HepG2 (cell line): ENCODE data around the gene LLGL1. TPM values are rescaled to one million over a fixed set of nuclear protein-coding genes. Genes with fewer than 3 reads are reported as not detected.

ENCODE experiments used
- CENPBD1 ChIP-seq: sonication (generic); formaldehyde crosslinking; IDR thresholded peaks from 2 replicates; pipeline ENCODE4 v1.8.0; 2022; ENCODE audit warnings: missing genetic modification reagents, low read depth, mild to moderate bottlenecking, borderline replicate concordance
- CREB3 ChIP-seq: sonication (generic); formaldehyde crosslinking; IDR thresholded peaks from 2 replicates; pipeline ENCODE4 v1.5.0; 2020; ENCODE audit warnings: missing genetic modification reagents
- GABPA ChIP-seq, 2 experiments: IDR thresholded peaks; 2 replicates each; pipeline ENCODE4 v1.6.1; 2011 to 2016; ENCODE audit warnings: low read depth in 2 of 2, low read length in 1 of 2, missing biosample characterization in 1 of 2, missing genetic modification characterization in 1 of 2
- GATAD1 ChIP-seq: IDR thresholded peaks from 2 replicates; pipeline ENCODE4 v1.6.1; 2016; ENCODE audit warnings: missing genetic modification reagents, missing compliant biosample characterization
- GTF2F1 ChIP-seq: fragments of 150-350 bp; IDR thresholded peaks from 2 replicates; pipeline ENCODE4 v1.6.1; 2014; ENCODE audit warnings: low read length
- HOMEZ ChIP-seq: IDR thresholded peaks from 2 replicates; pipeline ENCODE4 v1.6.1; 2016; ENCODE audit warnings: low read depth
- ISX ChIP-seq: sonication (generic); formaldehyde crosslinking; conservative IDR thresholded peaks from 2 replicates; pipeline ENCODE4 v1.5.0; 2020; ENCODE audit warnings: missing genetic modification reagents
- KAT7 ChIP-seq: IDR thresholded peaks from 2 replicates; pipeline ENCODE4 v1.6.1; 2018; ENCODE audit warnings: borderline replicate concordance, missing compliant biosample characterization
- MAZ ChIP-seq, 2 experiments: sonication (generic) in 1 of 2; formaldehyde crosslinking in 1 of 2; IDR thresholded peaks; 2 replicates each; pipeline versions ENCODE4 v1.5.0 to v1.6.1; 2012 to 2020; ENCODE audit warnings: low read depth in 2 of 2, mild to moderate bottlenecking in 2 of 2, borderline replicate concordance in 1 of 2, improper control_type of control experiment in 1 of 2, low read length in 1 of 2, missing genetic modification reagents in 1 of 2, moderate library complexity in 1 of 2
- NONO ChIP-seq, 2 experiments: fragments of 450-650 bp in 1 of 2; sonication (generic) in 1 of 2; formaldehyde crosslinking in 1 of 2; IDR thresholded peaks in 1 of 2; conservative IDR thresholded peaks in 1 of 2; 2 replicates each; pipeline versions ENCODE4 v1.6.1 to v1.8.0; 2017 to 2022; ENCODE audit warnings: mild to moderate bottlenecking in 1 of 2, missing genetic modification reagents in 1 of 2, moderate library complexity in 1 of 2
- RAD51 ChIP-seq: fragments of 450-650 bp; IDR thresholded peaks from 2 replicates; pipeline ENCODE4 v1.6.1; 2016; ENCODE audit warnings: borderline replicate concordance
- RBM39 ChIP-seq: fragments of 200-400 bp; formaldehyde crosslinking; IDR thresholded peaks from one replicate; pipeline ENCODE4 v1.6.1; 2018; ENCODE audit warnings: antibody characterized with exemption, mild to moderate bottlenecking, low read depth, low read length; ENCODE audit not compliant: poor library complexity, severe bottlenecking
- RFX1 ChIP-seq: fragments of 450-650 bp; IDR thresholded peaks from 2 replicates; pipeline ENCODE4 v1.6.1; 2017
- SMAD1 ChIP-seq: sonication (generic); formaldehyde crosslinking; IDR thresholded peaks from 2 replicates; pipeline ENCODE4 v1.4.0; 2020; ENCODE audit warnings: missing genetic modification reagents, low read depth, mild to moderate bottlenecking, borderline replicate concordance
- SNAI1 ChIP-seq: sonication (generic); formaldehyde crosslinking; IDR thresholded peaks from 2 replicates; pipeline ENCODE4 v1.5.0; 2020; ENCODE audit warnings: mild to moderate bottlenecking, missing genetic modification reagents, borderline replicate concordance
- STAT5B ChIP-seq: sonication (generic); formaldehyde crosslinking; IDR thresholded peaks from 2 replicates; pipeline ENCODE4 v1.4.0; 2020; ENCODE audit warnings: missing genetic modification reagents
- ZBTB3 ChIP-seq: sonication (generic); formaldehyde crosslinking; IDR thresholded peaks from 2 replicates; pipeline ENCODE4 v1.4.0; 2020; ENCODE audit warnings: low read depth, mild to moderate bottlenecking, moderate library complexity, missing genetic modification reagents, borderline replicate concordance
- ZBTB37 ChIP-seq: sonication (generic); formaldehyde crosslinking; IDR thresholded peaks from 2 replicates; pipeline ENCODE4 v1.4.0; 2020; ENCODE audit warnings: mild to moderate bottlenecking, missing genetic modification reagents
- ZNF253 ChIP-seq: sonication (generic); formaldehyde crosslinking; IDR thresholded peaks from 2 replicates; pipeline ENCODE4 v1.8.0; 2022; ENCODE audit warnings: mild to moderate bottlenecking, missing genetic modification reagents, borderline replicate concordance
- ZNF329 ChIP-seq: sonication (generic); formaldehyde crosslinking; IDR thresholded peaks from 2 replicates; pipeline ENCODE4 v1.9.0; 2021; ENCODE audit warnings: low read depth, mild to moderate bottlenecking, missing genetic modification reagents
- ZNF558 ChIP-seq: sonication (generic); formaldehyde crosslinking; IDR thresholded peaks from 2 replicates; pipeline ENCODE4 v1.9.0; 2022; ENCODE audit warnings: mild to moderate bottlenecking, missing genetic modification reagents, borderline replicate concordance
- ZNF790 ChIP-seq: sonication (generic); formaldehyde crosslinking; IDR thresholded peaks from 2 replicates; pipeline ENCODE4 v1.8.0; 2022; ENCODE audit warnings: missing genetic modification reagents, mild to moderate bottlenecking, borderline replicate concordance
- ZSCAN22 ChIP-seq: sonication (generic); formaldehyde crosslinking; IDR thresholded peaks from 2 replicates; pipeline ENCODE4 v1.4.0; 2020; ENCODE audit warnings: mild to moderate bottlenecking, missing genetic modification reagents
- ZSCAN29 ChIP-seq: sonication (generic); formaldehyde crosslinking; conservative IDR thresholded peaks from 2 replicates; pipeline ENCODE4 v1.4.0; 2020; ENCODE audit warnings: mild to moderate bottlenecking, missing genetic modification reagents
- polyA plus RNA-seq, 8 experiments: library from polyadenylated mRNA; depleted of rRNA in 3 of 8; stranded (reverse) in 7 of 8; unstranded in 1 of 8; fragments of >200 nt; fragmentation: Illumina TruSeq in 4 of 8; extraction: Trizol in 4 of 8; gene quantifications; 2 replicates each; pipeline versions ENCODE4 v1.2.1 to v1.2.3, GENCODE V29; 2011 to 2016; ENCODE audit warnings: low read depth in 4 of 8, missing spikeins in 1 of 8, mixed read lengths in 1 of 8; ENCODE audit not compliant: insufficient read depth in 1 of 8
- total RNA-seq, 5 experiments: library from RNA; depleted of rRNA; stranded (reverse); fragments of >200 nt; fragmentation: Illumina TruSeq; extraction: Trizol; gene quantifications; 2 replicates each; pipeline ENCODE4 v1.2.3, GENCODE V29; 2016; ENCODE audit warnings: low read depth in 1 of 5

Gene LLGL1
- total and polyA plus RNA-seq, 2 of the 13 experiments (the other 11 are each of a cell fraction or from before 2014, with no cell fraction given) = 15.0 to 15.3 TPM

- TF ChIP-seq ZNF558 (CRISPR knock-in tag) = peak; percentile 53; the same call in 1 of the 2 replicates
- TF ChIP-seq ZNF253 (CRISPR knock-in tag) = no peak
- peak; percentile 63; the same call in 1 of the 2 replicates for TF ChIP-seq KAT7 (CRISPR knock-in tag)
- peak; percentile 93; the same call in 1 of the 2 replicates for TF ChIP-seq ZNF790 (CRISPR knock-in tag)
- no peak for TF ChIP-seq ZBTB37 (CRISPR knock-in tag)
- no peak for TF ChIP-seq GABPA (IDR thresholded peaks at IDR 0.05; ENCODE audit: low read depth, low read length)
- TF ChIP-seq GABPA (CRISPR knock-in tag; IDR thresholded peaks at IDR 0.05; ENCODE audit: low read depth) = peak; percentile 72
- TF ChIP-seq CREB3 (CRISPR knock-in tag) = no peak
- TF ChIP-seq ZSCAN22 (CRISPR knock-in tag) = no peak
- TF ChIP-seq ZNF329 = peak; percentile 24; the same call in 1 of the 2 replicates
- peak; percentile 92 for TF ChIP-seq RFX1
- no peak for TF ChIP-seq NONO (IDR thresholded peaks at IDR 0.05)
- peak; percentile 38; the same call in 1 of the 2 replicates for TF ChIP-seq NONO (CRISPR knock-in tag; conservative IDR thresholded peaks at IDR 0.05)
- peak; percentile 75 for TF ChIP-seq GATAD1
- peak; percentile 62; the same call in 1 of the 2 replicates for TF ChIP-seq SNAI1 (CRISPR knock-in tag)
- TF ChIP-seq RAD51 = no peak
- TF ChIP-seq RBM39 = peak; percentile 57
- TF ChIP-seq HOMEZ = peak; percentile 9; the same call in 1 of the 2 replicates
- TF ChIP-seq SMAD1 (CRISPR knock-in tag) = peak; percentile 82; the same call in 1 of the 2 replicates
- 0 out of 2 replicates have a peak, but pooled peaks have one; percentile 20 for TF ChIP-seq ZBTB3 (CRISPR knock-in tag)
- peak; percentile 54; the same call in 1 of the 2 replicates for TF ChIP-seq ISX (CRISPR knock-in tag)
- TF ChIP-seq GTF2F1 = no peak
- no peak for TF ChIP-seq CENPBD1 (CRISPR knock-in tag)
- TF ChIP-seq ZSCAN29 = no peak
- TF ChIP-seq MAZ (IDR thresholded peaks at IDR 0.05; ENCODE audit: borderline replicate concordance, low read depth, low read length) = peak; percentile 23; the same call in 1 of the 2 replicates
- TF ChIP-seq MAZ (CRISPR knock-in tag; IDR thresholded peaks at IDR 0.05; ENCODE audit: low read depth) = no peak
- no peak for TF ChIP-seq STAT5B (CRISPR knock-in tag)
Observed at GRCh38 chr17:18183334-18184142, 41.9 kb upstream of the LLGL1 start, which contains the start of gene ALKBH5 (continued).
